Retina (tissue), 1 donor: Measurements from ENCODE around the gene INPP5D.

ENCODE experiments used
- DNase-seq: peaks from one replicate; pipeline ENCODE4 v3.0.0-alpha.2; 2016

Gene INPP5D

GRCh38 chr2:233248999-233249398, 188.9 kb downstream of the INPP5D start:
- no peak for DNase-seq

GRCh38 chr2:233250568-233250967, 190.4 kb downstream of the INPP5D start:
- DNase-seq: no peak

- DNase-seq: no peak
Observed at GRCh38 chr2:233250985-233251305, 190.8 kb downstream of the INPP5D start.

- DNase-seq: peak; percentile 97
Observed at GRCh38 chr2:233251306-233252116, 191.4 kb downstream of the INPP5D start, which contains the start of gene ATG16L1. ATG16L1 (plus strand) TSS chr2:233251673; CDS start chr2:233251828, 155 bp downstream.

GRCh38 chr2:233252227-233252626, 192.1 kb downstream of the INPP5D start:
- peak; percentile 46 for DNase-seq

GRCh38 chr2:233255151-233255550, 195.0 kb downstream of the INPP5D start:
- no peak for DNase-seq

GRCh38 chr2:233256048-233256447, 195.9 kb downstream of the INPP5D start:
- no peak for DNase-seq
